GM18858 (cell line): ENCODE data around the gene PROSER2.
"Not testable (repeated sequence)": the region's sequence is repeated elsewhere in the genome, so short reads cannot be mapped to it uniquely, and the experiment has no call there.

Source experiments
- ATAC-seq: cut with Tn5 transposase; IDR thresholded peaks from one replicate; pipeline ENCODE4 v1.9.1; 2021; ENCODE audit not compliant: unreplicated experiment

Gene PROSER2

GRCh38 chr10:11882646-11883375 lies 59.7 kb downstream of the PROSER2 start:
- ATAC-seq = no peak

- ATAC-seq = no peak
Observed at GRCh38 chr10:11884706-11885423, 61.7 kb downstream of the PROSER2 start.

GRCh38 chr10:11885437-11886137 lies 62.4 kb downstream of the PROSER2 start:
- no peak for ATAC-seq

GRCh38 chr10:11886138-11886474 lies 63.0 kb downstream of the PROSER2 start:
- ATAC-seq = no peak

- no peak for ATAC-seq
Observed at GRCh38 chr10:11886851-11887250, 63.7 kb downstream of the PROSER2 start.

GRCh38 chr10:11887381-11888227 lies 64.4 kb downstream of the PROSER2 start:
- no peak for ATAC-seq

GRCh38 chr10:11889263-11889662 lies 66.1 kb downstream of the PROSER2 start:
- not testable (repeated sequence) for ATAC-seq

- ATAC-seq = no peak
Observed at GRCh38 chr10:11891776-11892486, 68.8 kb downstream of the PROSER2 start.

- no peak for ATAC-seq
Observed at GRCh38 chr10:11893749-11894278, 70.7 kb downstream of the PROSER2 start.

- no peak for ATAC-seq
Observed at GRCh38 chr10:11894381-11895107, 71.4 kb downstream of the PROSER2 start.

- ATAC-seq = no peak
Observed at GRCh38 chr10:11895108-11895466, 71.9 kb downstream of the PROSER2 start.

GRCh38 chr10:11895598-11895997 lies 72.4 kb downstream of the PROSER2 start:
- no peak for ATAC-seq

- no peak for ATAC-seq
Observed at GRCh38 chr10:11896549-11897200, 73.5 kb downstream of the PROSER2 start.

- no peak for ATAC-seq
Observed at GRCh38 chr10:11898033-11898371, 74.8 kb downstream of the PROSER2 start.

GRCh38 chr10:11898372-11899066 lies 75.4 kb downstream of the PROSER2 start:
- ATAC-seq = no peak

GRCh38 chr10:11899067-11899876 lies 76.1 kb downstream of the PROSER2 start:
- ATAC-seq = no peak

- no peak for ATAC-seq
Observed at GRCh38 chr10:11901036-11901301, 77.8 kb downstream of the PROSER2 start.

- ATAC-seq = no peak
Observed at GRCh38 chr10:11901454-11901832, 78.3 kb downstream of the PROSER2 start.
